ENCODE measurements around the gene PLAAT2.

The PLAAT2 gene

GRCh38 chr11:63563201-63564055 is at the start of gene PLAAT2:
TSS of gene PLAAT2 (minus strand) at chr11:63563379. CDS start at chr11:63563324, 55 bp downstream.
- H3K4me1 ChIP-seq (ENCODE audit: insufficient read depth, poor library complexity, severe bottlenecking) = peaks cover 44% of the 10 kb centered on the region
- DNase-seq (ENCODE audit: low spot score) (no peak), ATAC-seq (ENCODE audit: low read depth) (no peak)
- H3K36me3 ChIP-seq (ENCODE audit: low read depth) = no peaks in the 10 kb centered on the region
- H3K9me3 ChIP-seq (ENCODE audit: severe bottlenecking) = no peaks in the 10 kb centered on the region
- no peaks in the 10 kb centered on the region for H3K27me3 ChIP-seq (ENCODE audit: insufficient read depth, poor library complexity, severe bottlenecking)
- no peak within 1 kb of the TSS for H3K27ac ChIP-seq (ENCODE audit: poor library complexity, severe bottlenecking)
- TF ChIP-seq CTCF (IDR thresholded peaks at IDR 0.05; ENCODE audit: poor library complexity, severe bottlenecking) = no peak
- H3K4me3 ChIP-seq (ENCODE audit: severe bottlenecking) = no peak within 1 kb of the TSS

- H3K27ac ChIP-seq (ENCODE audit: poor library complexity, severe bottlenecking) = no peak overlapping the region
- H3K36me3 ChIP-seq (ENCODE audit: low read depth) = no peaks in the 10 kb centered on the region
- H3K4me1 ChIP-seq (ENCODE audit: insufficient read depth, poor library complexity, severe bottlenecking) = no peaks in the 10 kb centered on the region
- H3K9me3 ChIP-seq (ENCODE audit: severe bottlenecking) = no peaks in the 10 kb centered on the region
- no peaks in the 10 kb centered on the region for H3K27me3 ChIP-seq (ENCODE audit: insufficient read depth, poor library complexity, severe bottlenecking)
- ATAC-seq (ENCODE audit: low read depth) (no peak), DNase-seq (ENCODE audit: low spot score) (no peak)
- TF ChIP-seq CTCF (IDR thresholded peaks at IDR 0.05; ENCODE audit: poor library complexity, severe bottlenecking) = no peak
- H3K4me3 ChIP-seq (ENCODE audit: severe bottlenecking) = no peak overlapping the region
These were observed 49.0 kb upstream of the PLAAT2 start for GRCh38 chr11:63612181-63612580.

- TF ChIP-seq CTCF (IDR thresholded peaks at IDR 0.05; ENCODE audit: poor library complexity, severe bottlenecking) = no peak
- Histone ChIP-seq H3K27ac (ENCODE audit: poor library complexity, severe bottlenecking) (no peak overlapping the region), H3K36me3 (ENCODE audit: low read depth) (no peaks in the 10 kb centered on the region), H3K9me3 (ENCODE audit: severe bottlenecking) (no peaks in the 10 kb centered on the region), H3K4me1 (ENCODE audit: insufficient read depth, poor library complexity, severe bottlenecking) (no peaks in the 10 kb centered on the region), H3K4me3 (ENCODE audit: severe bottlenecking) (no peak overlapping the region), H3K27me3 (ENCODE audit: insufficient read depth, poor library complexity, severe bottlenecking) (no peaks in the 10 kb centered on the region)
- no peak for ATAC-seq (ENCODE audit: low read depth)
- DNase-seq (ENCODE audit: low spot score) = no peak
These were observed 48.2 kb upstream of the PLAAT2 start for GRCh38 chr11:63611395-63611747.

GRCh38 chr11:63610604-63611394 is 47.6 kb upstream of the PLAAT2 start:
- ATAC-seq (ENCODE audit: low read depth) = no peak
- H3K4me3 ChIP-seq (ENCODE audit: severe bottlenecking) = no peak overlapping the region

More at GRCh38 chr11:63610604-63611394, 47.6 kb upstream of the PLAAT2 start:
- no peaks in the 10 kb centered on the region for H3K36me3 ChIP-seq (ENCODE audit: low read depth)
- no peak for TF ChIP-seq CTCF (IDR thresholded peaks at IDR 0.05; ENCODE audit: poor library complexity, severe bottlenecking)
- DNase-seq (ENCODE audit: low spot score) = no peak
- no peaks in the 10 kb centered on the region for H3K9me3 ChIP-seq (ENCODE audit: severe bottlenecking)
- no peak overlapping the region for H3K27ac ChIP-seq (ENCODE audit: poor library complexity, severe bottlenecking)
- H3K27me3 ChIP-seq (ENCODE audit: insufficient read depth, poor library complexity, severe bottlenecking) = no peaks in the 10 kb centered on the region
- H3K4me1 ChIP-seq (ENCODE audit: insufficient read depth, poor library complexity, severe bottlenecking) = no peaks in the 10 kb centered on the region
